ENCODE data around the gene TYW1B.
"Not testable (repeated sequence)": the region's sequence is repeated elsewhere in the genome, so short reads cannot be mapped to it uniquely, and the experiment has no call there.

Gene TYW1B

DNA sequence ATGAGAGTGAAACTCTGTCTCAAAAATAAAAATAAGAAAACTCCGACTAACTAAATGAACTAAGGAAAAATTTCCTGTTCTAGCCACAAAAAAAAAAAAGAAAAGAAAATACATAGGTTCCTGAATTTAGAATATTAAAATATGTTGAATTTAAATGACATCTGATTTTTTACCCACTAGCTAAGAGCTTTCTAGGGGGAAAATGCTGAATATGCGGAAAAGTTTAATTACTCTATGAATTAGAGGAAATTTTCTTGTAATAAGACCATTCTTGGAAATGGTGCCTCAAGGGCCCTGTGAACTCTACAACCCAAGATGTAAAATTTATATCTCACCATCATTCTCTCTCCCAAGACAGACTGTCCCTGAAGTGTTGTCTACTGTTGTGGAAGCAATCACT is 250.9 kb downstream of the TYW1B start:
- H3K27ac ChIP-seq, result no peak overlapping the region
- TF ChIP-seq, protein P1, sequence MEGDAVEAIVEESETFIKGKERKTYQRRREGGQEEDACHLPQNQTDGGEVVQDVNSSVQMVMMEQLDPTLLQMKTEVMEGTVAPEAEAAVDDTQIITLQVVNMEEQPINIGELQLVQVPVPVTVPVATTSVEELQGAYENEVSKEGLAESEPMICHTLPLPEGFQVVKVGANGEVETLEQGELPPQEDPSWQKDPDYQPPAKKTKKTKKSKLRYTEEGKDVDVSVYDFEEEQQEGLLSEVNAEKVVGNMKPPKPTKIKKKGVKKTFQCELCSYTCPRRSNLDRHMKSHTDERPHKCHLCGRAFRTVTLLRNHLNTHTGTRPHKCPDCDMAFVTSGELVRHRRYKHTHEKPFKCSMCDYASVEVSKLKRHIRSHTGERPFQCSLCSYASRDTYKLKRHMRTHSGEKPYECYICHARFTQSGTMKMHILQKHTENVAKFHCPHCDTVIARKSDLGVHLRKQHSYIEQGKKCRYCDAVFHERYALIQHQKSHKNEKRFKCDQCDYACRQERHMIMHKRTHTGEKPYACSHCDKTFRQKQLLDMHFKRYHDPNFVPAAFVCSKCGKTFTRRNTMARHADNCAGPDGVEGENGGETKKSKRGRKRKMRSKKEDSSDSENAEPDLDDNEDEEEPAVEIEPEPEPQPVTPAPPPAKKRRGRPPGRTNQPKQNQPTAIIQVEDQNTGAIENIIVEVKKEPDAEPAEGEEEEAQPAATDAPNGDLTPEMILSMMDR (conservative IDR thresholded peaks at IDR 0.05), result no peak
- TF ChIP-seq ZFX (IDR thresholded peaks at IDR 0.05), result no peak

DNA sequence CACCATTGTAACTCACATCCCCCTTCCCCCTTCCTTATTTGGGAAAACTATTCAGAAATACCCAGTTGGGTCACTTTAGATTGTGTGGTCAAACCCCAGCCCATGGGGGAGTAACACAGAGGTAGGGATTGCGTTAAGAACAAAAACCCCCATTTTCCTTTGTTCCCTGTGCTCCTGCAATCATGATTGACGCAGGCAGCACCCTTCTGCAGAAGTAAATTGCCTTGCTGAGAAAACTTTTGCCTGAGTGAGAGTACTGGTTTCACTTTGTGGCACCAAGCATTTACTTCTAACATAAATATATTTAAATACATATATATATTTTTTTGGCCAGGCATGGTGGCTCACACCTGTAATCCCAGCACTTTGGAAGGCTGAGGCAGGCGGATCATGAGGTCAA is 266.0 kb downstream of the TYW1B start:
- not testable (repeated sequence) for H3K27ac ChIP-seq

DNA sequence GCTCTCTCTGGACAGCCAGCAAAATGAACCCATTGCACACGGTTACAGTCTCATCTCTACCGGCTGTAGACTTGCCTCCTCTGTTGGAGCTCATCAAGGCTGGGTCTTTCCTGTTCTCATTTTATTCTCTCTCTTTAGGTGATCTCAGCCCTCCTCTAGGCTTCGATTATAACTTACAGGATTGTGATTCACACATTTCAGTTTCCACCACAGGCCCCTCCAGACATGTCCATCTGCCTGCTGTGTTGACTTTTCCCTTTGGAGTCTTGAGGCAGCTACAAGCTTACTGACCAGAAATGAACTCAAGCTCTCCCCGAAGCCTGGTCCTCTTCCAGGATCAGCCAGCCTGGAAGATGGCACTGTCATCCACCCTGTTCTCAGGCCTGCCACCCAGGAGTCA is 268.5 kb downstream of the TYW1B start:
- not testable (repeated sequence) for H3K27ac ChIP-seq

DNA sequence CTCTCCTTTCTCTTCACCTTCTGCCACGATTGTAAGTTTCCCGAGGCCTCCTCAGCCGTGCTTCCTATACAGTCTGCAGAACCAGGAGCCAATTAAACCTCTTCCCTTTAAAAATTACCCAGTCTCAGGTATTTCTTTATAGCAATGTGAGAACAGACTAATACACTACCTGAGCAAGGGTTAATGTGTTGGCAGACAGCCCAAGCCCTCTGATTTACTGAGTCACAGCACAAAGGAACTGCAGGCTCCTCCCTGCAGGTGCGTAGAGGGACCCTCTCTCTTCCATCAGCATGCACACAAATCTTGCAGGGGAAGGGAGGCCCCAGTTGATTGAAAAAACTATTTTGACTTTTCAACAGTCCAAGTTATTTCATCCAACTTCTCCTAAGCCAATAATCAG is 271.3 kb downstream of the TYW1B start:
- H3K27ac ChIP-seq, result not testable (repeated sequence)

DNA sequence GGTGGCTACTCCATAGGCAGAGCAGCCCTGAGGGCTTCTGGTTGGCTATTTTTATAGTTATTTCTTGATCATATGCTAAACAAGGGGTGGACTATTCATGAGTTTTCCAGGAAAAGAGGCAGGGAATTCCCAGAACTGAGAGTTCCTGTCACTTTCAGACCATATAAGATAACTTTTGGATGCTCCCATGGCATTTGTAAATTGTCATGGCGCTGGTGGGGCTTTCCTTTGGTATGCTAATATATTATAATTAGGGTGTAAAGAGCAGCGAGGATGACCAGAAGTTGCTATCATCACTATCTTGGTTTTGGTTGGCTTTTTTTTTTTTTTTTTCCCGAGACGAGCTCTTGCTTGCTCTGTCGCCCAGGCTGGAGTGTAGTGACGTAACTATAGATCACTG is 272.8 kb downstream of the TYW1B start:
- H3K27ac ChIP-seq, result not testable (repeated sequence)

DNA sequence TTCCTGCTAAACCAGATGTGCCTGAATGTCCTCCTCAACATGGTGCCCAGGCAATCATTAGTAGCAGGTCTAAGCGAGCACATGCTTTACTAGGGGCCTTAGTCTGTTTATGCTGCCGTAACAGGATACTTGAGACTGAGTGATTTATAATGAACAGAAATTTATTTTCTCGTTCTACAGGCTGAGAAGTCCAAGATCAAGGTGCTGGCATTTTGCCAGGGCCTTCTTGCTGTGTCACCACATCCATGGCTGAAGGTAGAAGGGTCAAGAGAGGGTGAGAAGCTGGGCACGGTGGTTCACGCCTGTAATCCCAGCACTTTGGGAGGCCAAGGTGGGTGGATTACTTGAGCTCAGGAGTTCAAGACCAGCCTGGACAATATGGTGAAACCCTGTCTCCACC is 273.6 kb downstream of the TYW1B start:
- not testable (repeated sequence) for H3K27ac ChIP-seq

DNA sequence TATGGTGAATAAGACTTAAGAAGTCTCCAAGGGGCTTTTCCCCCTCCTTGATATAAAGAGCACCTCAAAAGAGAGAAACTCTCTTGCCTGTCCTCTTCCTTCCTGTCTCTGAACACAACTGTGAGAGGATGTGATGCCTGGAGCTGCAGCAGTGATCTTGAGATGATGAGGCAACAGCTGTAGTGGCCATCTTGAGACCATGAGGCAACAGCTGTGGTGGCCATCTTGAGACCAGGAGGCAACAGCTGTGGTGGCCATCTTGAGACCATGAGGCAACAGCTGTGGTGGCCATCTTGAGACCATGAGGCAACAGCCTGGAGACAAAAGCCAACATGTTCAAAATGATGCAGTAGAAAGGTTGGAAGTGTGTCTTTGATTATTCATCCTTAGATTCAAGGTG is 277.5 kb downstream of the TYW1B start:
- not testable (repeated sequence) for H3K27ac ChIP-seq

DNA sequence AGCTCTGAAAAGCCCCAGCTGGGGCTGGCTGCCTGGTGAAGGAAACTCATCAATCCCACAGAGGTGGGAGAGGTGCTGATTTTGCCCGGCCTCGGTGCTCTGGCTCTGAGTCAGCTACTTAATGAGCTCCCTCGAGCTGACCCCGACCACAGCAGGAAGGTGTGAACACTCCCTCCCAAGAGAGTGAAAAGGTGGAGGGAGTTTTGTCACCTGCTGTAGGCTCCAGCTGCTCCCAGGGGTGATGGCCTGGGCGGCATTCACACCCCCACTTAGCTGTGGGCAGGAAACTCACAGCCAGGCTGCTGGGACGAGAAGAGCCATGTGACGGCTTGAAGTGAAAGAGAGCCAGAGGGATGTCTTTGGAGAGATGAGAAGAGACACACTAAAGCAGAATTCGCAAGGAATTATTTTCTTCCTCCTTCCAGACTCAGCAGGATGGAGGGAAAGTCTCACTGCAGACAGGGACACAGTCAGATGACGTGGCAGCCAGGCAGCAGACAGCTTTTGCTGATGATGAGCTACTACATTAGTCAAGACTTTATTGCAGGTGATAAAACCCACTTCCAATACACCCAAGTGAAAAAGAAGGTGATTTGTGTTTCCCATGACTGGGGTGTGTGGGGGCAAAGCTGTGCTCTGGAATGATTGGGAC is 281.3 kb downstream of the TYW1B start:
- not testable (repeated sequence) for H3K27ac ChIP-seq

DNA sequence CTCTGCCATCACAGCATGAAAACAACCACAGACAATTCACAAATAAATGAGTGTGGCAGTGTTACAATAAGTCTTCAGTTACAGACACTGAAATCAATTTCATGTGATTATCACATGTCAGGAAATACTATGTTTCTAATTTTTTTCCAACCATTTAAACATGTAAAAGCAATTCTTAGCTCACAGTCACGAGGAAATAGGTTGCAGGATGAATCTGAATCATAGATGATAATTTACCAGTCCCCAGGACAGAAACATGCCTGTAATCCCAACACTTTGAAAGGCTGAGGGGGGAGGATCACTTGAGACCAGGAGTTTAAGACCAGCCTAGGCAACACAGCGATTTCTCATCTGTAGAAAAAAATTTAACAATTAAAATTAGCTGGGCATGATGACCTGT is 283.5 kb downstream of the TYW1B start:
- not testable (repeated sequence) for H3K27ac ChIP-seq

DNA sequence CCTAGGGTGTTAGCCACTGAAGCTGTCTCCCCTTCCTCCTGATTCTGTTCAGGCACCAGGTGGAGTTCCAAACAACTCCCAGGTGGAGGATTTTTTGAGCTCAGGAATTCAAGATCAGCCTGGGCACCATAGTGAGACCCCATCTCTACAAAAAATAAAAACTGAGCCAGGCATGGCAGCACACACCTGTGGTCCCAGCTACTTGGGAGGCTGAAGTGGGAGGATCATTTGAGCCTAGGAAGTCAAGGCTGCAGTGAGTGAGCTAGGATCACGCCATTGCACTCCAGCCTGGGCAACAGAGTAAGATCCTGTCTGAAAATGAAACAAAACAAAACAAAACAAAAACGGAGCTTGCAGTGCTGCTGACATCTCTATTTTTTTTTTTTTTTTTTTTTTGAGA is 287.1 kb downstream of the TYW1B start:
- H3K27ac ChIP-seq, result no peak overlapping the region
- TF ChIP-seq ZFX (IDR thresholded peaks at IDR 0.05), result no peak
- TF ChIP-seq, protein P1 (conservative IDR thresholded peaks at IDR 0.05), result no peak

DNA sequence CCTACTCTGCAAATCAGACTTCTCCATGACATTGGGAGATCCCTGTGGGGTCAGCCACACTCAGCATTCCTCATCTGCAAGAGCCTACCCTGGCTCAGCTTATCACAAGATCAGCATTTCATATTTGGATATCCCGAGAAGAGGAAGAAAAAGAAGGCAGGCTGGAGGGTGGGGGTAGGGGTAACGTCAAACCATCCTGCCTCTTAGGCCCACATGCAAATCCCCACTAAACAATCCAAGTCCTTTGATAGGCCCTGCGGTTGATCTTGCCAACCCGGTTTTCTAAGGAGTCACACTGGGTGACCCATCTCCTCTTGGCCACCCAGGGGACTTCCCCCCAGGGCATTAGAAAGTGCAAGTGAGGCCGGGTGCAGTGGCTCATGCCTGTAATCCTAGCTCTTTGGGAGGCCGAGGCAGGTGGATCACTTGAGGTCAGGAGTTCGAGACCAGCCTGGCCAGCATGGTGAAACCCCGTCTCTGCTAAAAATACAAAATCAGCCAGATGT is 287.8 kb downstream of the TYW1B start:
- no peak overlapping the region for H3K27ac ChIP-seq
- TF ChIP-seq, protein P1 (conservative IDR thresholded peaks at IDR 0.05), result no peak
- TF ChIP-seq ZFX (IDR thresholded peaks at IDR 0.05), result no peak

DNA sequence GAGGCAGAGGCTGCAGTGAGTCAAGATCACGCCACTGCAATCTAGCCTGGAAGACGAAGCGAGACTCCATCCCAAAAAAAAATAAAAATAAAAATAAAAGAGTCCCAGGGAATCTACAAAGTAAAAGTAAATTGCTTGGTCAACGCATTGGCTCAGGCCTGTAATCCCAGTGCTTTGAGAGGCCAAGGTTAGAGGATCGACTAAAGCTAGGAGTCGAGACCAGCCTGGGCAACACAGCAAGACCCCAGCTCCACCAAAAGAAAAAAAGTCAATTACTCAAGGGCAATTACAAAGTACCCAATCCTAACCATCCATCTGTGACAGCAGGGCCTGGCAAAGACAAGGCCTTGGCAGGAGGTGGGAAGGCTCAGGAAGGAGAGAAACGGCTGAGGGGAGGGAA is 288.3 kb downstream of the TYW1B start:
- no peak overlapping the region for H3K27ac ChIP-seq
- TF ChIP-seq, protein P1 (conservative IDR thresholded peaks at IDR 0.05), result no peak
- no peak for TF ChIP-seq ZFX (IDR thresholded peaks at IDR 0.05)
